ENCODE measurements around the gene EXTL1. TPM values are rescaled to one million over a fixed set of nuclear protein-coding genes. Genes with fewer than 3 reads are reported as not detected.

The EXTL1 gene
- total RNA-seq, 1 donor from 2014 or later: 4.3 TPM

- no peaks in the 10 kb centered on the region for H3K36me3 Mint-ChIP-seq (ENCODE audit: low read depth)
- no peak for DNase-seq (ENCODE audit: low spot score)
- peaks cover 44% of the 10 kb centered on the region for H3K27me3 Mint-ChIP-seq (ENCODE audit: low read depth)
- no peak overlapping the region for H3K27ac Mint-ChIP-seq (ENCODE audit: unreplicated experiment)
- no peak for TF ChIP-seq CTCF (IDR thresholded peaks at IDR 0.05)
- no peaks in the 10 kb centered on the region for H3K4me1 Mint-ChIP-seq (ENCODE audit: low read depth)
- H3K9me3 Mint-ChIP-seq (ENCODE audit: low read depth): no peaks in the 10 kb centered on the region
- no peak overlapping the region for H3K4me3 Mint-ChIP-seq (ENCODE audit: unreplicated experiment)
Measured at GRCh38 chr1:26053718-26054560, 32.4 kb downstream of the EXTL1 start.

GRCh38 chr1:26055041-26055440 is 33.5 kb downstream of the EXTL1 start:
- Mint-ChIP-seq H3K4me1 (ENCODE audit: low read depth) (no peaks in the 10 kb centered on the region), H3K36me3 (ENCODE audit: low read depth) (no peaks in the 10 kb centered on the region), H3K4me3 (ENCODE audit: unreplicated experiment) (no peak overlapping the region), H3K27me3 (ENCODE audit: low read depth) (peaks cover 44% of the 10 kb centered on the region), H3K9me3 (ENCODE audit: low read depth) (no peaks in the 10 kb centered on the region), H3K27ac (ENCODE audit: unreplicated experiment) (no peak overlapping the region)
- DNase-seq (ENCODE audit: low spot score): no peak
- no peak for TF ChIP-seq CTCF (IDR thresholded peaks at IDR 0.05)

GRCh38 chr1:26057189-26057588 is 35.6 kb downstream of the EXTL1 start:
- Mint-ChIP-seq H3K27me3 (ENCODE audit: low read depth) (peaks cover 40% of the 10 kb centered on the region), H3K4me1 (ENCODE audit: low read depth) (no peaks in the 10 kb centered on the region)

GRCh38 chr1:26058052-26058595 is 36.5 kb downstream of the EXTL1 start:
- H3K4me3 Mint-ChIP-seq (ENCODE audit: unreplicated experiment): no peak overlapping the region
- H3K9me3 Mint-ChIP-seq (ENCODE audit: low read depth): no peaks in the 10 kb centered on the region
- H3K36me3 Mint-ChIP-seq (ENCODE audit: low read depth): peaks cover 3% of the 10 kb centered on the region
- TF ChIP-seq CTCF (IDR thresholded peaks at IDR 0.05): no peak
- DNase-seq (ENCODE audit: low spot score): no peak
- no peak overlapping the region for H3K27ac Mint-ChIP-seq (ENCODE audit: unreplicated experiment)
- H3K4me1 Mint-ChIP-seq (ENCODE audit: low read depth): no peaks in the 10 kb centered on the region
- peaks cover 38% of the 10 kb centered on the region for H3K27me3 Mint-ChIP-seq (ENCODE audit: low read depth)

More at GRCh38 chr1:26057189-26057588, 35.6 kb downstream of the EXTL1 start:
- no peak for DNase-seq (ENCODE audit: low spot score)
- no peak for TF ChIP-seq CTCF (IDR thresholded peaks at IDR 0.05)
- Mint-ChIP-seq H3K9me3 (ENCODE audit: low read depth) (no peaks in the 10 kb centered on the region), H3K4me3 (ENCODE audit: unreplicated experiment) (no peak overlapping the region), H3K27ac (ENCODE audit: unreplicated experiment) (no peak overlapping the region), H3K36me3 (ENCODE audit: low read depth) (peaks cover 3% of the 10 kb centered on the region)

GRCh38 chr1:26059906-26060305 is 38.3 kb downstream of the EXTL1 start:
- H3K27ac Mint-ChIP-seq (ENCODE audit: unreplicated experiment): no peak overlapping the region

More at GRCh38 chr1:26059906-26060305, 38.3 kb downstream of the EXTL1 start:
- Mint-ChIP-seq H3K27me3 (ENCODE audit: low read depth) (peaks cover 29% of the 10 kb centered on the region), H3K4me3 (ENCODE audit: unreplicated experiment) (no peak overlapping the region), H3K4me1 (ENCODE audit: low read depth) (no peaks in the 10 kb centered on the region), H3K9me3 (ENCODE audit: low read depth) (no peaks in the 10 kb centered on the region), H3K36me3 (ENCODE audit: low read depth) (peaks cover 3% of the 10 kb centered on the region)
- no peak for DNase-seq (ENCODE audit: low spot score)
- TF ChIP-seq CTCF (IDR thresholded peaks at IDR 0.05): no peak

Measured in chondrocyte (in vitro differentiated cells).